GM19372 (cell line): ENCODE data around the gene VPS33B.
A peak's percentile ranks its signal among the peaks of the same experiment; 100 is the strongest.
"Not testable (repeated sequence)": the region's sequence is repeated elsewhere in the genome, so short reads cannot be mapped to it uniquely, and the experiment has no call there.

Experiments
- ATAC-seq: cut with Tn5 transposase; IDR thresholded peaks from one replicate; pipeline ENCODE4 v1.9.1; 2021; ENCODE audit warnings: mild to moderate bottlenecking, low read depth, moderate library complexity; ENCODE audit not compliant: unreplicated experiment

Gene VPS33B

DNA sequence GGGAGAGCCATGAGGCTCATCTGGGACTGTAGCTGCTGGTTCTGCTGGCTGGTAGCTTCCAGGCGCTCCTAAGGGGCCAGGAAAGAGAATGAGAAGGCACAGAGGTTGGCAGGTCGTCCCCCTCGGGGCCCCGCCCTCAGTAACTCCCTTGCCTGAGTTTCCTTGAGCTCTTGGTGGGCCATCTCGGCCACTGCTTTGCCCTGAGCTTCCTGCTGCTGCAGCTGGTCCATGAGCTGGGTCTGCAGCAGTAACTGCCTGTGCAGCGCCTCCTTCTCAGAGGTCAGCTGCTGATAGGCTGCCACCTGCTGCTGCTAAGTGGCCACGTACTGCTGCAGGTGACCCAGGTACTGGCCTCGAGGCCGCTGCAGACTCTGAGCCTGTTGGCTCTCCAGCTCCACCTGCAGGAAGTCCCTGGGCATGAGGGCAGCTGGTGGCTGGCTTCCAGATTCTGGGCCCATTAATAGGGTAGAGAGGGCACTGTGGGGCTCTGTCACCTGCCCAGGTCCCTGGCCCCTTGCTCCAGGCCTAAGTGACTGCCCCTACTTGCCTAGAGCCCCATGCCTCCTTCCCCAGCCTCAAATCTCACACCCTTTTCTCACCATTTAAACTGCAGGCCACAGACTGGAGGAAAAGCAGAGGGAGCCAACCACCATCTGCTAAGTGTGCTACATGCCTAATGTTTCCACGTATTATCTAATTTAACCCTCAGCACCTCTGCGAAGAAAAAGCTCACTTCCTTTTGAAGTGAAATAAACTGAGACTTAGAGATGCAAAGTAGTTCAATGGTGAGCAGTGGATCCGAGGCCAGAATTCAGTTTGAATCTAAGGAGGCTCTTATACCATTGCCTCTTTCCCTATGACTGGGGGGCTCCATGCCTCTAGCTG is 10.8 kb upstream of the VPS33B start:
- ATAC-seq, result no peak

DNA sequence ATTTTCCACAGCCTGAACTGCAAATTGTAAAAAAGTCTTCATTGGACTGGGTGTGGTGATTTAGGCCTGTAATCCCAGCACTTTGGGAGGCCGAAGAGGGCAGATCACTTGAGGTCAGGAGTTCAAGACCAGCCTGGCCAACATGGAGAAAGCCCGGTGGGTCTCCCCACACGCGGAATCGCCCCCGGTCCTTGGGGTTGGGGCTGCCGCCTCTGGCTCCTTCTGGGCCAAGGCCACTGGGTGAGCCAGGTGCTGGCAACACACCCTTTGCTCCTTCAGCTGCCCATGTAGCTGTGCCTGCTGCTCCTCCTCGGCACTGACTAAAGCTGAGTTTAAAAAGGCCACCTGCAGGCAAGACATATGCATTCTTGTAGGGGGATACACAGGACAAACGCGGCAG is 9.4 kb upstream of the VPS33B start:
- no peak for ATAC-seq

DNA sequence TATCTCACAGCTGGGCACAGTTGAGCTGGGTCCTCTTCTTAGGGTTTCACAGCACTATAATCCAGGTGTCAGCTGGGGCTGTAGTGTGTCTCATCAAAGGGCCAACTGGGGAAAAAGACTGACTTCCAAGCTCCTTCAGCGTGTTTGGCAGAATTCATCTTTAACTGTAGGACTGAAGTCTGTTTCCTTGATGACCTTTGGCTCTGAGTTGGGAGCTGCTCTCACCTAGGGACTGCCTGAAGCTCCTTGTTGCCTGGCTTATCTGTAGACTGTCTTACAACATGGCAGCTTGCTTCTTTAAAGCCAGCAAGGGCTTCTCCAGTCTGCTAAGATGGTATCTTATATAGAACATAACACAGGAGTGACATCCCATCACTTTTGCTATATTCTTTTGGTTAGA is 5.3 kb upstream of the VPS33B start:
- ATAC-seq, result no peak

DNA sequence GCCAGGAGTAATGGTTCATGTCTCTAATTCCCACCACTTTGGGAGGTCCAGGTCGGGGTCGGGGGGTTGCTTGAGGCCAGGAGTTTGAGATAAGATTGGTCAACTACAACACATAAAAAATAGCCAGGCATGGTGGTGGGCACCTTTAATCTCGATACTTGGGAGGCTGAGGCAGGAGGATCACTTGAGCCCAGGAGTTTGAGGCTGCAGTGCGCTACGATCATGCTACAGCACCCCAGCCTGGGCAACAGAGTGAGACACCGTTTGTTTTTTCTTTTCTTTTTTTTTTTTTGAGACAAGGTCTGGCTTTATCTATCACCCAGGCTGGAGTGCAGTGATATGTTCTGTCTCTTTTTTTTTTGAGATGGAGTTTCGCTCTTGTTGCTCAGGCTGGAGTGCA is 1.3 kb upstream of the VPS33B start:
- ATAC-seq, result no peak

DNA sequence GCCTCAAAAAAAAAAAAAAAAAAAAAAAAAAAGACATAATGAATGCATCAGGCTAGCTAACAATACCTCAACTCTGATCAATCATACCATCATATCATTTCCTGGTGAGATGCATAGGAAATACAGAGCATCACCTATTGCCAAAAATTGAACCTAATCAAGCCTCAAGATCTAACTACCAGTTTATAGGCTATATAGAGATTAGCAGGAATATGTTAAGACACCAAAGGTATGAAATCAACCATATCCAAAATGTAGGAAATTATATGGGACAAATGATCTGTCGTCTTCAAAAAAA is 387 bp upstream of the VPS33B start:
- ATAC-seq, result no peak

DNA sequence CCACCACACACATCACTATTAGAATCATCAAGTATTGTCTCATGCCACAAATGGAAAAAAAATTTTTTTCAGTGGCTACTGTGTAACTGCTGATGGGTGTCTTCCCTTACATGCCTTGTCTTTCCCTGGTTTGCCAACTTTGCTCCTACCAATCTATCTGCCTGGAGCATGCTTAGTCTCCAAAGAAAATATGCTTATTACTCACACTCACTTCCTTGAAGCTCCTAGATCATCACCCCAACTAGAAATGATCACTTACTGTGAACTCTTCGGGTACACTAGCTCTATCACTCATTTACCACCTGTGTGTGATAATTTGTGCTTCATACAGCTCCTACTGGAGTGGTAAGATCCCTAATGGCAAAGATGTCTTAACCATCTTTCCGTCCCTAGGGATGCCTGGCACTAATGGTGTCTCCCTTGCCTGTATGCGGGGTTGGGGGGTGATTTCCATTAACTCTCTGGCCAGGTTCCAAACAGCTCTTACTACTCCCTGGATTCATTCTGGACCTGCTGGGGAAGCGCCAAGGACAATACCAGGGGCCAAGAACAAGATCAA is 799 bp downstream of the VPS33B start:
- peak; percentile 6 for ATAC-seq

DNA sequence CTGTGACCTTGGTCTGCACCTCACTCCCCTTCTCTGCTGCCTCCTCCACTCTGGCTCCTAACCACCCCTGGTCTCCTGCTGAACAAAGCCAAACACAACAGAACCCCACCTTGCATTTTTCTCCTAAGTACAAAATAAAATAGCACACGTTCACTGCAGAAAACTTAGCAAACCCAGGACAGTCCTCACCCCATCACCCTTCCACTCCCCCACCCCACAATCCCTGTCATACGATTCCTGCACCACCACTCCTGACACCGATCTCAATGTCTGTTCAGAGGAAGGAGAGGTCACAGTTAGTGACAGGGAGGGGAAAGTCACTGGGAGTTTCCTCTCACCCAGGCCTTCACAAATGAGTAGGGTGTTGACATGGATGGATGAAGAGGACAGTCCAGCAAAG is 4.2 kb downstream of the VPS33B start:
- ATAC-seq, result no peak

DNA sequence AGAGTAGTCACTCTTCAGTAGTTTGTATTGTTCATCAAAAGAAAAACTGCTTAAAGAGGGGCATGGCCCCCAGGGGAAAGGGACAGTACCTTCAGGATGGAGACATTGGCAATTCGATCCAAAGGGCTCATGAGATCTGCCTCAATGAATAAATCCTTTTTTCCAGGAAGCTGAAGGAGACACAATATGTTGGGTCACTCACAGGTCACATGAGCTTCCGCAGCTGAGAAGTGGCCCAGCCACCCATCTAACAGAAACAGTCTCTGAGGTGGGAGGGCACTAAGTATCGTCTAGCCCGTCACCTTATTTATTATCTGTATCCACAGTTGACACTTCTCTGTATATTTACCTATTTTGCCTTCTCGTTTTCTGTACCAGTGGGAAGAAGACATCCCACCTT is 4.7 kb downstream of the VPS33B start:
- ATAC-seq, result no peak

DNA sequence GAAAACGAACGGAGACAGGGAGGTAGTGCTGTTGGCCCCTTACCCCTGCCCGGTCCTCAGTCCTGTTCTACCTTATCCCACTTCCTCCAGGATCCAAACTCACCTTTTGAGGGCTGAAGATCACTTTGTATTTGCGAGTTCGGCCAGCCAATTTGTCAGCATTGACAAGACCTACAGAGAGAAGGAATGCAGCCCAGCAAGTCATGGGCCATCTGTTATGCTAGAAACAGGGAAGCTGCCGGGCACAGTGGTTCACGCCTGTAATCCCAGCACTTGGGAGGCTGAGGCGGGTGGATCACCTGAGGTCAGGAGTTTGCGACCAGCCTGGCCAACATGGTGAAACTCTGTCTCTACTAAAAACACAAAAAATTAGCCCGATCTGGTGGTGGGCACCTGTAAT is 8.7 kb downstream of the VPS33B start:
- ATAC-seq, result not testable (repeated sequence)

DNA sequence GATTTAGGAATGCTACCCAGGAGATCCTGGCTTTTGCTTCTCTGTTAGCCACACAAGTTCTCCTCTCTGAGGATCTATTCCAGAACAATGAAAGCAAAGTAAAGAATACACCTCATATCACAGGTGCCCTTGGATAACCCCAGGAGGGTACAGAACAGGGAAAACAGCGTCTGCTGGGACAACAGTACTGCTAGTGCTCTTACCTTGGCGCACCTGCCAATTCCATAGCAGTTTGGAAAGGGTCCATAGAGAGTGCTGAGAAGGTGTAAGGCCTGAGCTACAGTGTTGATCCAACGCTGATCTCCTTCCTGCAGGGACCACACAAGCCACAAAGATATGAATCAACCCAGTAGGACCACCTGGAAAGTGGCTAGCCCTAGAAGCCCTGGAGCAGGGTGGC is 15.1 kb downstream of the VPS33B start:
- ATAC-seq, result no peak

DNA sequence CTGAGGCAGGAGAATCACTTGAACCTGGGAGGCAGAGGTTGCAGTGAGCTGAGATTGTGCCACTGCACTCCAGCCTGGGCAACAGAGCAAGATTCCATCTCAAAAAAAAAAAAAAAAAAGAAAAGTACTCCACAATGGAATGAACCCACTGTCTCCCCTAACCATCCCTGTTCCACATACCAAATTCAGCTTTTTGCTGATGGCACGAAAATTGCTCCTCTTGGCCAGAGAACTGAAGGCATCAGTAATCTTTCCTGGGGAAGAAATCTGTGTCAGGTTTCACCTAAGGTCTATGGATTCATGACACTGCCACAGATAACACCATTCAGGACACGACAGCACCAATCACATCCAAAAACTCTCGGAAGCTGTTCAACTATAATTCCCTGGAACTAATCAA is 21.2 kb downstream of the VPS33B start:
- no peak for ATAC-seq

DNA sequence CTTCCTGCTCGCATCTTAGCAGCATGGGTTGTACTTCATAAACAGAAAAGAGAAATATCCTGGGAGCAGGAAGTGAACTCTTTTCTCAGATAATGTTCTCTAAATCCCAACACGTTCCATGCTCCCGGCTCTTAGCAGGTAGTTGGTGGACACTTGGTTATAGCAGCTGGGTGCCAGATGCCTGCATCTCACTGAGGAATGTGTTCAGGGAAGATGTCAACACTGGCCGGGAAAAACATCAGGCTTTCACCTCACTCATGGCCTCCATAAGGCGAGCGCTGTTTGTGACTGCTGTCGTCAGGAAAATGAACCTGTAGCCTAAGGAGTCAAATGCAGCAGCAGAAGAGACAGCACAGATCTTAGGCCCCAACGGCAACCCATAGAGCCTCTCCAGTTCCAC is 23.7 kb downstream of the VPS33B start:
- ATAC-seq, result no peak

DNA sequence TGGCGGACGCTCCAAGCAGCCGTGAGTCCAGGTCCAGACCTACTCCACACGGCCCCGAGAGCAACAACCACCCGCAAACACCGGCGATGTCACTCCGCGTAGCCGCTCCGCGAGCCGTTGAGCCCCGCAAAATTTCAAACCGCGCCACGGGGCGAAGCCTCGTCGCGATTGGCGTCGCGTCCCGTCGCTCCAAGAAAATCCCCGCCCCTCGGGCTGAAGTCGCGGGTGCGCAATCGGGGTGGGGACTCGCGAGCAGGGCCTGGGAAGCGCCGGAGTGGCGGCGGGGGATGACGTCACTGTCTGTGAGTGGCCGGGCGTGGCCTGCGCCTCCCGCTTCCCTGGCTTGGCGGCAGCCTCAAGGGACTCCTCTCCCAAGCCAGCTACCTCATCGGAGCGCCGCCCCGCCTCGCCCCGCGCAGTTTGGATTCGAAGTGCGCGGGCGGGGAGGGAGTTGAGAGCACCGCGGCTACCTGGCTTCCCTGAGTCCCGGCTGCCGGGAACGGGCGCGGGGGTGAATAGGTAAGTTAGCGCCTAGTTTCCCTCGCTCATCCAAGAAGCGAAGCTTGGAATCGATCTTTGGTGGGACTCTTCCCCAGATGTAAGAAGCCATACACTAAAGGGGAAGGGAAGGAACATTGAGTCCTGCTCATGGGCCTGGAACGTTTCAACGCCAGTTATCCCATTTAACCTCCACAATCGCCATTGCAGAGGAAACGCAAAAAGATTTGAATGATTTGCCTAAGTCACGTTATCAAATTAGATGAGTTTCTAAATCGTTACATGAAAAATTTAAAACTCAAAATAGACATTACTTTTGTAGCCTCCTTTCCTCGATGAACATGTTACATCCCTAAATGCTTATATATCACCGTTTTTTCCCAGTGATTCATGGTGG is 27.7 kb downstream of the VPS33B start, which contains the start of gene PRC1:
Gene PRC1 (minus strand): TSS at position 119 of the 895 bp plus-strand sequence. CDS start 118 bp downstream, at position 1.
- ATAC-seq, result peak; percentile 96

DNA sequence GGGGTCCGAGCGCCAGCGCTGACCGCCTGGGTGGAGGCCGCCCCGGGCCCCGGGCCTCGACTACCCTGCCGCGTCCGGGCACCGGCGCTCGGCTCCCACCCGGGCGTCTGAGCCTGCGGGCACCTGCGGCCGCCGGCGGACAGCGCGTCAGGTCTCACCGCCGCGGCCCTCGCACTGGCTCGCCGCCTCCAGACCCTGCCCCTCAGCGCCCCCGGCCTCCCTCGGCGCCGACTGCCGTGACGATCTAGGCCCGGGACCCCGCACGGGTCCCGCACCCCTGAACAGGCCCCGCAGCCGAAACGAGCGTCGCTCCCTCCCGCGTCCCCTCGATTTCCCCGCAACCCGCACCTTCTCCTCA is 28.4 kb downstream of the VPS33B start:
- peak; percentile 12 for ATAC-seq

DNA sequence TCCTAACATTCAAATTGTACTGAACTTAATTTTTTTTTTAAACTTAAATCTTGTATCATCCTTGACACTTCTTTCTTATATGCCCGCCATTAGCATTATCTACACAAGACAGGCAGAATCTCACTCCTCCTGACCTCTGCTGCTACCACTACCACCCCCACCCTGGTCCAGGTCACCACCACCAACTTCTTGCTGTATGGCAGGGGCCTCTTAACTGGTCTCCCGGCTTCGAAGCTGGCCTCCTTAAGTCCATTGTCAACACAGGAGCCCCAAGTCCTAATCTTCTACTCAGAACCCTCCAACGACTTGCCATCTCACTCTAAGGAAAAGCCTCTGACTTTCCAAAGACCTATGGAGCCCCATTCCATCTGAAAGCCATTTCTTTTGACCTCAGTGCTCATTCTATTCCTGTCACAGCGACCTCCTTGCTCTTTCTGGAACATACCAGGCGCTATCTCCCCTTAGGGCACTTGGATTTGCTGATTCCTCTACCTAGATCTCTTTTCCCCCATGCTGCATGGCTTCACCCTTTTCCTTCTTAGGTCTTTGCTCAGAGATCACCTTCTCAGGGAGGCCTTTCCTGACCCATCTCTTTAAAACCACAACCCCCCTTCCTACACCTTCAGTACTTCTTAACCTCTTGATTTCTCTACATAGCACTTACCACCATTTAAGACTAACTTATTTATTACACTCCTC is 30.7 kb downstream of the VPS33B start:
- ATAC-seq, result no peak

DNA sequence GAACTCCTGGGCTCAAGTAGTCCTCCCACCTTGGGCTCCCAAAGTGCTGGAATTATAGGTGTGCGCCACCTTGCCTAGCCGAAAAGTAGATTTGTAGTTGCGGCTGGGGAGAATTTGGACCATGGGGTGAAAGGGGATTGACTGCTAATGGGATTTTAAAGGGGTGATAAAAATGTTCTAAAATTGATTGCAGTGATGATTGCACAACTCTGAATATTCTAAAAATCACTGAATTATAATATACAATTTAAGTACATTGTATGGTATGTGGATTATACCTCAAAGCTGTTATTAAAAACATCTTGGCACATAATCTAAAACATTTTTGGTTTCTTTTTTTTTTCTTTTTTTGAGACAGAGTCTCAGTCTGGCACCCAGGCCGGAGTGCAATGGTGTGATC is 31.9 kb downstream of the VPS33B start:
- no peak for ATAC-seq

DNA sequence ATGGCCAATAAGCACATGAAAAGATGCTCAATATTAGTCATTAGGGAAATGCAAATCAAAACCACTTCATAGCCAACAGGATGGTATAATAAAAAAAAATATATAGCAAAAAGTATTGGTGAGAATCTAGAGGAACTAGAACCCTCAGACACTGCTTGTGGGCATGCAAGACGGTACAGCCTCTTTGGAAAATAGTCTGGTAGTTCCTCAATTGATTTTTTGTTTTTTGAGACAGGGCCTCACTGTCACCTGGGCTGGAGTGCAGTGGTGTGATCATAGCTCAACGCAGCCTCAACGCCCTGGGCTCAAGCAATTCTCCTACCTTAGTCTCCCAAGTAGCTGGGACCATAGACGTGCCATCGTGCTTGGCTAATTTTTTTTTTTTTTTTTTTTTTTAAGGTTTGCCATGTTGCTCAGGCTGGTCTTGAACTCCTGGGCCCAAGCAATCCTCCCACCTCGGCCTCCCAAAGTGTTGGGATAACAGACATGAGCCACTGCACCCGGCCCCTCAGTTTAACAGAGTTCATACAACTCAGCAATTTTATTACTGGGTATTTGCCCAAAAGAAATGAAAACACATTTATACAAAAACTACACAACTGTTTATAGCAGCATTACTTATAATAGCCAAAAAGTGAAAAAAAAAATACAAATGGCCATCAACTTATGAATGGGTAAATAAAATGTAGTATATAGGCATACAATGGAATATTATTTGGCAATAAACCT is 33.2 kb downstream of the VPS33B start:
- ATAC-seq, result no peak

DNA sequence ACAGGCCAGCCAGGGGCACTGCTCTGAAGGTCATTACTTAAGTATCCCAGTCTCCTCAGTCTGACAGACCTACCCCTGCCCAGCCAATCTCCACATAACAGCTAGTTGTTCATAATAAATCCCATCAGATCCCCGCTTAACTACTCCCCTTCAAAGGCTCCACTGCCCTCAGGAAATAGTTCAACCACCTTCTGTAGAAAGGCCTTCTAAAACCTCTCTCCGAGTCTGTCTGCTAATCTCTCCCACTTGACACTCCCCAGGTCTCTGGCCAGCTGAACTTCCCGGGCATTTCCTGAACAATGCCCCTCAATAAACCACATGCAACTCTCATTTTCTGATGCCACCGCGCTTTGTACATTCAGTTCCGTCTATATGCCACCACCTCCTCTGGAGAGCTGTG is 34.1 kb downstream of the VPS33B start:
- no peak for ATAC-seq

DNA sequence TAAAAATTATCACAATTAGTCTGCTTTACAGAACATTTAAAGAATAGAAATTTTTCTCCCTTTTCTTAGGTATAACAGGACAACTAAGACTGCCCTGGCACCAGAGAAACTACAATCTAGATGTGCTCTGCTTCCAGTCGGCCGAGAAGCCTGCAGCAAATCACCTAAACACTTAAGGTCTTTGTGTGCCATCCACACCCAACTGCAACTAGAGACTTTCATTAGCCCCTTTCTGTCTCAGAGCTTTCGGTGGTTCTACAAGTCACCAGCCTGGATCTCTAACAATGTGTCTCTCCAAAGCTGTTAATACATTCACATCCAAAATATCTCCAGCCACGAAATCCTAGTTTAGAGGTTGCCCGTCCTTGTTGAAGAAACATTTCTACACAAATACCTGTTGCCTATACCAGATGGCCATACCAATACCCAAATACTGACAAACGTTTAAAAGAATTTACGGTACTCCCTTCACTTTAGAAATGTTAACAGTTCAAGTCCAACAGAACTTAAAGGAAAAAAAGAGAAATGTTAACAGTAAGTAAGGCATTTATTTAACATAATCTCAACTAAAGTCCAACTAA is 34.7 kb downstream of the VPS33B start:
- no peak for ATAC-seq
